OCI-LY7 (cell line): Measurements from ENCODE around the gene HRH2. TPM values are rescaled to one million over a fixed set of nuclear protein-coding genes. Genes with fewer than 3 reads are reported as not detected.
"Not testable (repeated sequence)": the region's sequence is repeated elsewhere in the genome, so short reads cannot be mapped to it uniquely, and the experiment has no call there.

ENCODE experiments used
- BruUV-seq: library from RNA; stranded (reverse); fragments of 400-500 nt; replicated peaks from 2 replicates; lab custom pipeline; 2021; lab: Mats Ljungman, UMichigan
- CTCF ChIA-PET: fragments of 300-600 bp; sonication (Branson Sonifier 250); formaldehyde crosslinking; loops from one replicate; lab custom pipeline; 2022; ENCODE audit warnings: antibody characterized with exemption; ENCODE audit not compliant: unreplicated experiment; lab: Charles Lee
- POLR2A ChIA-PET: fragments of 300-600 bp; sonication (Branson Sonifier 250); formaldehyde crosslinking; loops from one replicate; lab custom pipeline; 2022; ENCODE audit warnings: antibody characterized with exemption; lab: Charles Lee
- DNase-seq: peaks from one replicate; pipeline ENCODE4 v3.0.0-alpha.2; 2015; ENCODE audit warnings: low spot score
- H2AFZ ChIP-seq: fragments of 200-600 bp; sonication (generic), shearing (Covaris generic); 2 replicates; pipeline ENCODE4 v1.6.1; 2014; ENCODE audit warnings: mild to moderate bottlenecking, antibody characterized with exemption, low read length, moderate library complexity
- H3K27ac ChIP-seq: fragments of 200-600 bp; sonication (generic); 2 replicates; pipeline ENCODE4 v1.5.1; 2014; ENCODE audit warnings: mixed run types, low read depth, mild to moderate bottlenecking, moderate library complexity, low read length, inconsistent platforms; ENCODE audit not compliant: poor library complexity, severe bottlenecking
- H3K36me3 ChIP-seq: fragments of 200-600 bp; sonication (generic); 2 replicates; pipeline ENCODE4 v1.6.1; 2014; ENCODE audit warnings: mild to moderate bottlenecking, antibody characterized with exemption, low read length, moderate library complexity, mixed read lengths; ENCODE audit not compliant: insufficient read depth
- H3K4me1 ChIP-seq: fragments of 200-600 bp; sonication (generic); 2 replicates; pipeline ENCODE4 v1.5.1; 2014; ENCODE audit warnings: mild to moderate bottlenecking, low read length; ENCODE audit not compliant: insufficient read depth, poor library complexity, severe bottlenecking
- H3K4me2 ChIP-seq: fragments of 200-600 bp; sonication (generic); 2 replicates; pipeline ENCODE4 v1.6.1; 2014; ENCODE audit warnings: mild to moderate bottlenecking, low read length
- H3K4me3 ChIP-seq: fragments of 200-600 bp; sonication (generic); 2 replicates; pipeline ENCODE4 v1.5.1; 2014; ENCODE audit warnings: mild to moderate bottlenecking, low read depth, low read length; ENCODE audit not compliant: poor library complexity, severe bottlenecking
- H3K79me2 ChIP-seq: fragments of 200-600 bp; sonication (generic); 2 replicates; pipeline ENCODE4 v1.6.1; 2016; ENCODE audit warnings: low read depth, mild to moderate bottlenecking, low read length, moderate library complexity, mixed read lengths; ENCODE audit not compliant: insufficient read depth
- H3K9me2 ChIP-seq: fragments of 200-600 bp; sonication (generic); 2 replicates; pipeline ENCODE4 v1.6.1; 2016; ENCODE audit warnings: mild to moderate bottlenecking, low read length, mixed read lengths; ENCODE audit not compliant: insufficient read depth
- H3K9me3 ChIP-seq: fragments of 200-600 bp; sonication (generic); 2 replicates; pipeline ENCODE4 v1.6.1; 2014; ENCODE audit warnings: mild to moderate bottlenecking, mixed run types, low read length, mixed read lengths
- H4K20me1 ChIP-seq: fragments of 200-600 bp; sonication (generic); 2 replicates; pipeline ENCODE4 v1.6.1; 2014; ENCODE audit warnings: mild to moderate bottlenecking, antibody characterized with exemption, low read length, moderate library complexity, mixed read lengths; ENCODE audit not compliant: insufficient read depth
- EZH2phosphoT487 ChIP-seq: fragments of 200-600 bp; sonication (generic); IDR thresholded peaks from 2 replicates; pipeline ENCODE4 v1.6.1; 2018; ENCODE audit warnings: low read depth, borderline replicate concordance, mild to moderate bottlenecking, mixed run types, antibody characterized with exemption, low read length, moderate library complexity, mixed read lengths
- intact Hi-C: fragments of 100-400 bp; cut with micrococcal nuclease; formaldehyde crosslinking; loops from one replicate; pipeline ENCODE4 v1.10.0; 2022; ENCODE audit not compliant: unreplicated experiment
- total RNA-seq, 2 experiments: library from RNA; depleted of rRNA in 1 of 2; stranded (reverse); fragments of >200 nt in 1 of 2; shearing (Covaris generic) in 1 of 2; gene quantifications; 2 replicates each; pipeline ENCODE4 v1.2.3, GENCODE V29; 2014 to 2022
- TF ChIP-seq, protein P1 (sequence below): fragments of 200-600 bp; sonication (generic); conservative IDR thresholded peaks from 2 replicates; pipeline ENCODE4 v1.5.1; 2014; ENCODE audit warnings: mild to moderate bottlenecking, antibody characterized with exemption, low read length, moderate library complexity, mixed read lengths

Gene HRH2
- total RNA-seq, 2 experiments from 2014 or later, result not detected

DNA sequence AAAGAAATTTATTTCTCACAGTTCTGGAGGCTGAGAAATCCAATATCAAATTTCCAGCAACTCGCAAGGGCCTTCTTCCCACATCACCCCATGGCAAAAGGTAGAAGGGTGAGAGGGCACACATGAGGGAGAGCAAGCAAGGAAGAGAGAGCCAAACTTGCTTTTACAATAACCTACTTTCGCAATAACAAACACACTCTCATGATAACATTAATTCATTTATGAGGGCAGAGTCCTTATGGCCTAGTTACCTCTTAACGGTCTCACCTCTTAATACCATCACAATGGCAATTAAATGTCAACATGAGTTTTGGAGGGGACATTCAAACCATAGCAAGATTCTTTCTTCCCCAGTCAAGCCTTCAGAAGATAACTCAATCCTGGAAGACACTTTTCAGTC is 11.6 kb upstream of the HRH2 start:
- TF ChIP-seq, protein P1, sequence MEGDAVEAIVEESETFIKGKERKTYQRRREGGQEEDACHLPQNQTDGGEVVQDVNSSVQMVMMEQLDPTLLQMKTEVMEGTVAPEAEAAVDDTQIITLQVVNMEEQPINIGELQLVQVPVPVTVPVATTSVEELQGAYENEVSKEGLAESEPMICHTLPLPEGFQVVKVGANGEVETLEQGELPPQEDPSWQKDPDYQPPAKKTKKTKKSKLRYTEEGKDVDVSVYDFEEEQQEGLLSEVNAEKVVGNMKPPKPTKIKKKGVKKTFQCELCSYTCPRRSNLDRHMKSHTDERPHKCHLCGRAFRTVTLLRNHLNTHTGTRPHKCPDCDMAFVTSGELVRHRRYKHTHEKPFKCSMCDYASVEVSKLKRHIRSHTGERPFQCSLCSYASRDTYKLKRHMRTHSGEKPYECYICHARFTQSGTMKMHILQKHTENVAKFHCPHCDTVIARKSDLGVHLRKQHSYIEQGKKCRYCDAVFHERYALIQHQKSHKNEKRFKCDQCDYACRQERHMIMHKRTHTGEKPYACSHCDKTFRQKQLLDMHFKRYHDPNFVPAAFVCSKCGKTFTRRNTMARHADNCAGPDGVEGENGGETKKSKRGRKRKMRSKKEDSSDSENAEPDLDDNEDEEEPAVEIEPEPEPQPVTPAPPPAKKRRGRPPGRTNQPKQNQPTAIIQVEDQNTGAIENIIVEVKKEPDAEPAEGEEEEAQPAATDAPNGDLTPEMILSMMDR, result no peak
- no peak for TF ChIP-seq EZH2phosphoT487
- Histone ChIP-seq H3K36me3 (no peaks in the 10 kb centered on the region), H3K27ac (no peak overlapping the region), H3K9me2 (no peaks in the 10 kb centered on the region), H3K4me2 (no peak overlapping the region), H2AFZ (no peak overlapping the region), H3K79me2 (no peaks in the 10 kb centered on the region), H3K4me1 (no peaks in the 10 kb centered on the region), H4K20me1 (no peaks in the 10 kb centered on the region), H3K4me3 (no peak overlapping the region), H3K9me3 (no peaks in the 10 kb centered on the region)
- intact Hi-C loops, result no loop called here
- BruUV-seq, result no TSS peak
- no peak for DNase-seq
- ChIA-PET POLR2A (no interaction called here), CTCF (no interaction called here)

DNA sequence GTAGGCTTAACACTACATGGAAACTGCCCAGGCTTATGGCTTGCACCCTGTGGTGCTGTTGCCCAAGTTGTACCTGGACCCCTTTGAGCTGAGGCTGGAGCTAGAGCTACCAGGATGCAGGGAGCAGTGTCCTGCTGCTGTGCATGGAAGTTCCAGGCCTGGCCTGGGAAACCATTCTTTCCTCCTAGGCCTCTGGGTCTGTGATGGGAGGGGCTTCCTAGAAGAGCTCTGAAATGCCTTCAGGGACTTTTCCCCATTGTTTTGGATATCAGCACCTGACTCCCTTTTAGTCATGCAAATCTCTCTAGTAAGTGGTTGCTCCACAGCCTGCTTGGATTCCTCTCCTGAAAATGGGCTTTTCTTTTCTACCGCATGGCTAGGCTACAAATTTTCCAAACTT is 7.9 kb upstream of the HRH2 start:
- CTCF ChIA-PET, result no interaction called here

DNA sequence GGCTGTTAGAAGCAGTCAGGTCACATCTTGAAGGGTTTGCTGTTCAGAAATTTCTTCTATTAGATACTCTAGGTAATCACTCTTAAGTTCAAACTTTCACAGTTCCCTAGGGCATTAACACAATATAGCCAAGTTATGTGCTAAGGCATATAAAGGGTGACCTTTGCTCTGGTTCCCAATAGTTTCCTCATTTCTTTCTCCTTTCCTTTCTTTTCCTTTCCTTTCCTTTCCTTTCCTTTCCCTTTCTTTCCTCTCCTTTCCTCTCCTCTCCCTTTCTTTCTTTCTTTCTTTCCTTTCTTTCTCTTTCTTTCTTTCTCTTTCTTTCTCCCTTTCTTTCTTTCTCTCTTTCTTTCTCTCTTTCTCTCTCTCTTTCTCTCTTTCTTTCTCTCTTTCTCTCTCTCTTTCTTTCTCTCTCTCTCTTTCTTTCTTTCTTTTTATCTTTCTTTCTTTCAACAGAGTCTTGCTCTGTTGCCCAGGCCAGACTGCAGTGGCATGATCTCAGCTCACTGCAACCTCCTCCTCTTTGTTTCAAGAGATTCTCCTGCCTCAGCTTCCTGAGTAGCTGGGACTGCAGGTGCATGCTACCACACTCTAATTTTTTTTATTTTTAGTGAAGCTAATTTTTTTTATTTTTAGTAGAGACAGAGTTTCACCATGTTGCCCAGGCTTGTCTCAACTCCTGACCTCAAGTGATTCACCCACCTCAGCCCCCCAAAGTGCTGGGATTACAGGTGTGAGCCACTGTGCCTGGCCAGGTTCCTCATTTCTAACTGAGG is 7.3 kb upstream of the HRH2 start:
- H3K9me2 ChIP-seq, H3K4me3 ChIP-seq, H4K20me1 ChIP-seq, POLR2A ChIA-PET, H2AFZ ChIP-seq, H3K79me2 ChIP-seq, H3K36me3 ChIP-seq, H3K4me2 ChIP-seq, DNase-seq, H3K4me1 ChIP-seq, CTCF ChIA-PET, H3K9me3 ChIP-seq, intact Hi-C loops, BruUV-seq, H3K27ac ChIP-seq: not testable (repeated sequence)

More for the DNA sequence above, 7.9 kb upstream of the HRH2 start:
- Histone ChIP-seq H2AFZ (no peak overlapping the region), H3K9me3 (no peaks in the 10 kb centered on the region), H3K36me3 (no peaks in the 10 kb centered on the region), H3K79me2 (no peaks in the 10 kb centered on the region), H3K27ac (no peak overlapping the region), H3K9me2 (no peaks in the 10 kb centered on the region), H3K4me3 (no peak overlapping the region), H3K4me2 (no peak overlapping the region), H4K20me1 (no peaks in the 10 kb centered on the region), H3K4me1 (no peaks in the 10 kb centered on the region)
- no TSS peak for BruUV-seq
- POLR2A ChIA-PET, result no interaction called here
- DNase-seq, result no peak
- TF ChIP-seq, protein P1, result no peak
- TF ChIP-seq EZH2phosphoT487, result no peak
- intact Hi-C loops, result no loop called here
